ENCODE measurements around the gene GIMAP8.

DNA sequence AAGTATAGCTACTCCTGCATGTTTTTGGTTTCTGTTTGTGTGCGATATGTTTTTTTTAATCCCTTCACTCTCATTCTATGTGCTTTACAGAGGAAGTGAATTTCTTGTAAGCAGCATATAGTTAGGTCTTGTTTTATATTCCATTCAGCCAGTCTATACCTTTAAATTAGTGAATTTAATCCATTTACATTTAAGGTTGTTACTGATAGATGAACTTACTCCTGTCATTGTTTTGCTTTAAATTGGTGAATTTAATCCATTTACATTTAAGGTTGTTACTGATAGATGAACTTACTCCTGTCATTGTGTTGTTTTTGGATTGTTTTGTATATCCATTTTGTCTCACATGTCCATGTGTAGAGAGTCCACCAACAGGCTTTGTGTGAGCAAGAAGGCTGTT, 11.1 kb downstream of the GIMAP8 start:
- TF ChIP-seq EZH2phosphoT487 (IDR thresholded peaks at IDR 0.05; ENCODE audit: insufficient read depth, low read depth) (no peak), EZH2 (IDR thresholded peaks at IDR 0.05; ENCODE audit: insufficient read depth, poor library complexity, severe bottlenecking) (no peak)

Data from GM23248 (cell line).